ENCODE data around the gene CPNE7.

CPNE7 gene

DNA sequence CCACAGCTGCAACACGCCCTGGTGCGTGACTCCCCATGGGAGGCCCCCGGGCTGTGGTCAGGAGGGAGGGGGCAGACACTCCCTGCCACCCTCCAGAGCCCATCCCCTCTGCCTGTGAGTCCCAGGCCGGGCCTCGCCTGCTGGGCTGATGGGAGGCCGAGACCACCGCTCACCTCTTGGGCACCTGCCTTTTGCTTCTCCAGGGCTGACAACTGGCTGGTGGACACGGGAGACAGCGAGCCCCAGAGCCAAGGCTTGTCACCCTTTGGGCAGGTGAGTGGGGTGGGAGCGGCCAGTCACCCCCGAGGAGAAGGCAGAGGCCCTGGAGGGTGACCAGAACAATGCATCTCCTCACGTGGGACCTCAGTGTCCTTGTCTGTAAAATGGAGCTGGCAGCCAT lies 61.1 kb downstream of the CPNE7 start:
- no peak for TF ChIP-seq EZH2phosphoT487 (IDR thresholded peaks at IDR 0.05; ENCODE audit: borderline replicate concordance)
- TF ChIP-seq, protein P1, sequence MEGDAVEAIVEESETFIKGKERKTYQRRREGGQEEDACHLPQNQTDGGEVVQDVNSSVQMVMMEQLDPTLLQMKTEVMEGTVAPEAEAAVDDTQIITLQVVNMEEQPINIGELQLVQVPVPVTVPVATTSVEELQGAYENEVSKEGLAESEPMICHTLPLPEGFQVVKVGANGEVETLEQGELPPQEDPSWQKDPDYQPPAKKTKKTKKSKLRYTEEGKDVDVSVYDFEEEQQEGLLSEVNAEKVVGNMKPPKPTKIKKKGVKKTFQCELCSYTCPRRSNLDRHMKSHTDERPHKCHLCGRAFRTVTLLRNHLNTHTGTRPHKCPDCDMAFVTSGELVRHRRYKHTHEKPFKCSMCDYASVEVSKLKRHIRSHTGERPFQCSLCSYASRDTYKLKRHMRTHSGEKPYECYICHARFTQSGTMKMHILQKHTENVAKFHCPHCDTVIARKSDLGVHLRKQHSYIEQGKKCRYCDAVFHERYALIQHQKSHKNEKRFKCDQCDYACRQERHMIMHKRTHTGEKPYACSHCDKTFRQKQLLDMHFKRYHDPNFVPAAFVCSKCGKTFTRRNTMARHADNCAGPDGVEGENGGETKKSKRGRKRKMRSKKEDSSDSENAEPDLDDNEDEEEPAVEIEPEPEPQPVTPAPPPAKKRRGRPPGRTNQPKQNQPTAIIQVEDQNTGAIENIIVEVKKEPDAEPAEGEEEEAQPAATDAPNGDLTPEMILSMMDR (conservative IDR thresholded peaks at IDR 0.05; ENCODE audit: low read length): no peak
- Histone ChIP-seq H3F3A (ENCODE audit: low read depth) (no peaks in the 10 kb centered on the region), H2AFZ (ENCODE audit: low read length) (no peak overlapping the region), H3K9me2 (replicated peaks; ENCODE audit: low read depth, low read length) (no peaks in the 10 kb centered on the region), H3K4me3 (ENCODE audit: low read length, poor library complexity, severe bottlenecking) (no peak overlapping the region), H3K4me2 (ENCODE audit: low read depth, low read length, poor library complexity, severe bottlenecking) (no peak overlapping the region), H3K9ac (ENCODE audit: low read depth, low read length, poor library complexity, severe bottlenecking) (no peak overlapping the region), H3K79me2 (ENCODE audit: insufficient read depth, low read length) (no peaks in the 10 kb centered on the region), H3K36me3 (ENCODE audit: insufficient read depth, low read length) (no peaks in the 10 kb centered on the region), H4K20me1 (ENCODE audit: insufficient read depth, low read length, poor library complexity, severe bottlenecking) (no peaks in the 10 kb centered on the region), H3K27me3 (ENCODE audit: insufficient read depth, low read length, poor library complexity, severe bottlenecking) (no peaks in the 10 kb centered on the region), H3K4me1 (ENCODE audit: insufficient read depth, low read length, poor library complexity, severe bottlenecking) (no peaks in the 10 kb centered on the region), H3K9me3 (ENCODE audit: insufficient read depth, low read depth, low read length) (no peaks in the 10 kb centered on the region)

DNA sequence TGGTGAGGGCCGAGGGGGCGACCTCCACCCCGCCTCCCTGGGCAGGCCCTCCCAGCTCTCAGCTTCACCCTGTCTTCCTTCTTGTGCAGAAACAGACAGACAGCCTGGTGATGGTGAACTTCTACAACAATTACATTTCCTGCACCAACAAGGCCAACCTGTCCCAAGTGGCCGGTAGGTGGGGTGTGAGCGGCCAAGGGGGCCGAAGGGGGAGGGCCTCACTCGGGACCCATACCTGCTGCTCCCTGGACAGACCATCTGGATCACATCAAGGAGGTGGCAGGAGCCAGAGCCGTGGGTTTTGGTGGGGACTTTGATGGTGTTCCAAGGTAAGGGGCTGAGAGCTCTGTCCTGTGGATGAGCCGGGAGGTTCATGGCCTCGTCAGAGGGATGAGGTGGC lies 61.8 kb downstream of the CPNE7 start:
- Histone ChIP-seq H3K9me3 (ENCODE audit: insufficient read depth, low read depth, low read length) (no peaks in the 10 kb centered on the region), H3K36me3 (ENCODE audit: insufficient read depth, low read length) (no peaks in the 10 kb centered on the region), H3K27me3 (ENCODE audit: insufficient read depth, low read length, poor library complexity, severe bottlenecking) (no peaks in the 10 kb centered on the region), H2AFZ (ENCODE audit: low read length) (no peak overlapping the region), H3K4me1 (ENCODE audit: insufficient read depth, low read length, poor library complexity, severe bottlenecking) (no peaks in the 10 kb centered on the region), H3K4me2 (ENCODE audit: low read depth, low read length, poor library complexity, severe bottlenecking) (no peak overlapping the region), H4K20me1 (ENCODE audit: insufficient read depth, low read length, poor library complexity, severe bottlenecking) (no peaks in the 10 kb centered on the region), H3K9me2 (replicated peaks; ENCODE audit: low read depth, low read length) (no peaks in the 10 kb centered on the region), H3K9ac (ENCODE audit: low read depth, low read length, poor library complexity, severe bottlenecking) (no peak overlapping the region), H3K79me2 (ENCODE audit: insufficient read depth, low read length) (no peaks in the 10 kb centered on the region), H3K4me3 (ENCODE audit: low read length, poor library complexity, severe bottlenecking) (no peak overlapping the region), H3F3A (ENCODE audit: low read depth) (no peaks in the 10 kb centered on the region)
- TF ChIP-seq, protein P1 (conservative IDR thresholded peaks at IDR 0.05; ENCODE audit: low read length): no peak
- no peak for TF ChIP-seq EZH2phosphoT487 (IDR thresholded peaks at IDR 0.05; ENCODE audit: borderline replicate concordance)

DNA sequence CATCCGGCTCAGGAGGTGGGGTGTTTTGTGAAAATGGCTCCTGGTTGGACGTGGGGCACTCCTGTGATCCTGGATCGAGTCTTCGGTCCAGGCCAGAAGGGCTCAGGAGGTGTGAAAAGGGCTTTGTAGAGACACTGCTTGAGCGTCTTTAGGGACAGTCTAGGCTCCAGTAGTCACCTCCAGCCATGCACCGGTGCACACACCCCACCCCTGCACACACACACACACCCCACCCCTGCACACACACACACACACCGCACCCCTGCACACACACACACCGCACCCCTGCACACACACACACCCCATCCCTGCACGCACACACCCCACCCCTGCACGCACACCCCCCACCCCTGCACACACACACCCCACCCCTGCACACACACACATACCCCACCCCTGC lies 62.9 kb downstream of the CPNE7 start:
- no peak overlapping the region for H3K4me3 ChIP-seq (ENCODE audit: low read length, poor library complexity, severe bottlenecking)
- H2AFZ ChIP-seq (ENCODE audit: low read length): no peak overlapping the region
- no peaks in the 10 kb centered on the region for H3K9me2 ChIP-seq (replicated peaks; ENCODE audit: low read depth, low read length)
- no peaks in the 10 kb centered on the region for H3K9me3 ChIP-seq (ENCODE audit: insufficient read depth, low read depth, low read length)
- no peak overlapping the region for H3K4me2 ChIP-seq (ENCODE audit: low read depth, low read length, poor library complexity, severe bottlenecking)
- no peaks in the 10 kb centered on the region for H3K79me2 ChIP-seq (ENCODE audit: insufficient read depth, low read length)
- H3K27me3 ChIP-seq (ENCODE audit: insufficient read depth, low read length, poor library complexity, severe bottlenecking): no peaks in the 10 kb centered on the region
- no peak overlapping the region for H3K9ac ChIP-seq (ENCODE audit: low read depth, low read length, poor library complexity, severe bottlenecking)
- no peaks in the 10 kb centered on the region for H3K4me1 ChIP-seq (ENCODE audit: insufficient read depth, low read length, poor library complexity, severe bottlenecking)
- H4K20me1 ChIP-seq (ENCODE audit: insufficient read depth, low read length, poor library complexity, severe bottlenecking): no peaks in the 10 kb centered on the region
- TF ChIP-seq EZH2phosphoT487 (IDR thresholded peaks at IDR 0.05; ENCODE audit: borderline replicate concordance): no peak
- TF ChIP-seq, protein P1 (conservative IDR thresholded peaks at IDR 0.05; ENCODE audit: low read length): no peak
- no peaks in the 10 kb centered on the region for H3F3A ChIP-seq (ENCODE audit: low read depth)
- H3K36me3 ChIP-seq (ENCODE audit: insufficient read depth, low read length): no peaks in the 10 kb centered on the region
